Panc1 (cell line): Measurements from ENCODE around the gene CLEC4A. TPM values are rescaled to one million over a fixed set of nuclear protein-coding genes. Genes with fewer than 3 reads are reported as not detected.

Experiments
- ATAC-seq: fragments of 200-7000 bp; cut with Tn5 transposase; 2 replicates; pipeline ENCODE4 v1.9.1; 2020; ENCODE audit warnings: mild to moderate bottlenecking, moderate library complexity
- BruUV-seq: library from RNA; stranded (reverse); fragments of 400-500 nt; replicated peaks from 2 replicates; lab custom pipeline; 2021; lab: Mats Ljungman, UMichigan
- CTCF ChIA-PET: fragments of 300-600 bp; sonication (Branson Sonifier 250); formaldehyde crosslinking; loops from one replicate; lab custom pipeline; 2022; ENCODE audit warnings: antibody characterized with exemption; lab: Charles Lee
- POLR2A ChIA-PET: fragments of 300-600 bp; sonication (Branson Sonifier 250); formaldehyde crosslinking; loops from one replicate; lab custom pipeline; 2022; ENCODE audit warnings: antibody characterized with exemption; lab: Charles Lee
- DNase-seq: peaks from one replicate; pipeline ENCODE4 v3.0.0-alpha.2; 2010; ENCODE audit warnings: low read depth, low spot score
- H3K27ac ChIP-seq: 2 replicates; pipeline ENCODE4 v1.5.1; 2011; ENCODE audit warnings: mild to moderate bottlenecking, low read length, inconsistent platforms
- H3K27me3 ChIP-seq: fragments of 200-500 bp; sonication (Bioruptor generic); 2 replicates; pipeline ENCODE4 v1.6.0; 2014; ENCODE audit warnings: low read length, inconsistent platforms; ENCODE audit not compliant: control insufficient read depth, insufficient read depth
- H3K36me3 ChIP-seq: fragments of 200-500 bp; sonication (Bioruptor generic); 2 replicates; pipeline ENCODE4 v1.5.1; 2014; ENCODE audit warnings: inconsistent platforms, mild to moderate bottlenecking, low read length, moderate library complexity; ENCODE audit not compliant: control insufficient read depth, insufficient read depth
- H3K4me1 ChIP-seq: 2 replicates; pipeline ENCODE4 v1.5.1; 2011; ENCODE audit warnings: inconsistent platforms, mild to moderate bottlenecking, low read length, moderate library complexity; ENCODE audit not compliant: control insufficient read depth, insufficient read depth
- H3K4me3 ChIP-seq, 2 experiments: 2 replicates each; pipeline ENCODE4 v1.5.1; 2011 to 2012; ENCODE audit warnings: low read depth in 2 of 2, low read length in 2 of 2, mild to moderate bottlenecking in 2 of 2, inconsistent platforms in 1 of 2, moderate library complexity in 1 of 2
- H3K9me3 ChIP-seq: fragments of 200-500 bp; sonication (Bioruptor generic); 2 replicates; pipeline ENCODE4 v1.5.1; 2014; ENCODE audit warnings: low read depth, mild to moderate bottlenecking, inconsistent platforms, low read length, moderate library complexity; ENCODE audit not compliant: control insufficient read depth, insufficient read depth
- CTCF ChIP-seq: fragments of 450-650 bp; IDR thresholded peaks from 2 replicates; pipeline ENCODE4 v1.5.1; 2017; ENCODE audit warnings: mild to moderate bottlenecking
- POLR2AphosphoS5 ChIP-seq: IDR thresholded peaks from 2 replicates; pipeline ENCODE4 v1.6.1; 2012; ENCODE audit warnings: mild to moderate bottlenecking, low read depth, low read length, moderate library complexity
- REST ChIP-seq, 2 experiments: IDR thresholded peaks; 2 replicates each; pipeline ENCODE4 v1.6.1; 2011 to 2012; ENCODE audit warnings: low read depth in 2 of 2, control low read depth in 1 of 2, low read length in 1 of 2, mild to moderate bottlenecking in 1 of 2, moderate library complexity in 1 of 2; ENCODE audit not compliant: insufficient read depth in 1 of 2
- SIN3A ChIP-seq: IDR thresholded peaks from 2 replicates; pipeline ENCODE4 v1.6.1; 2012; ENCODE audit warnings: low read depth, mild to moderate bottlenecking, low read length, moderate library complexity, borderline replicate concordance; ENCODE audit not compliant: insufficient read depth
- TCF7L2 ChIP-seq: IDR thresholded peaks from 2 replicates; pipeline ENCODE4 v1.6.1; 2011; ENCODE audit warnings: mild to moderate bottlenecking, low read depth, low read length, inconsistent platforms
- in situ Hi-C: cut with HindIII; loops from 2 replicates; pipeline ENCODE4 v1.10.0; 2016; ENCODE audit warnings: low sequenced_read_pairs, low pct_unique_long_range_greater_than_20kb
- intact Hi-C: fragments of 100-400 bp; cut with micrococcal nuclease; formaldehyde crosslinking; loops from one replicate; pipeline ENCODE4 v1.10.0; 2022; ENCODE audit not compliant: unreplicated experiment
- total RNA-seq: library from RNA; stranded (reverse); gene quantifications from one replicate; pipeline ENCODE4 v1.2.1, GENCODE V29; 2021; ENCODE audit not compliant: unreplicated experiment

CLEC4A gene
- total RNA-seq, 1 experiment from 2014 or later = 0.33 TPM

- CTCF ChIA-PET = no interaction called here
Measured at GRCh38 chr12:8143261-8143660, 19.8 kb downstream of the CLEC4A start.

GRCh38 chr12:8145754-8146441 is 22.5 kb downstream of the CLEC4A start:
- no peak for DNase-seq
- TF ChIP-seq SIN3A = no peak

More at GRCh38 chr12:8143261-8143660, 19.8 kb downstream of the CLEC4A start:
- intact Hi-C loops (no loop called here), in situ Hi-C loops (no loop called here)
- TF ChIP-seq REST (IDR thresholded peaks at IDR 0.05; ENCODE audit: insufficient read depth in 1 of 2, low read depth in 2 of 2, low read length in 1 of 2) = no peak
- no peak for TF ChIP-seq CTCF
- no peak for TF ChIP-seq TCF7L2
- TF ChIP-seq SIN3A = no peak
- TF ChIP-seq POLR2AphosphoS5 = no peak
- no peaks in the 10 kb centered on the region for H3K4me1 ChIP-seq
- H3K9me3 ChIP-seq = no peaks in the 10 kb centered on the region
- ATAC-seq (no peak), DNase-seq (no peak)
- no peak overlapping the region for H3K27ac ChIP-seq
- no peaks in the 10 kb centered on the region for H3K27me3 ChIP-seq
- H3K36me3 ChIP-seq = no peaks in the 10 kb centered on the region
- POLR2A ChIA-PET = no interaction called here
- H3K4me3 ChIP-seq = no peak overlapping the region
- no TSS peak for BruUV-seq

GRCh38 chr12:8146442-8146771 is 23.0 kb downstream of the CLEC4A start:
- TF ChIP-seq CTCF (no peak), TCF7L2 (no peak), SIN3A (no peak), REST (IDR thresholded peaks at IDR 0.05; ENCODE audit: insufficient read depth in 1 of 2, low read depth in 2 of 2, low read length in 1 of 2) (no peak), POLR2AphosphoS5 (no peak)
- DNase-seq (no peak), ATAC-seq (no peak)
- no peak overlapping the region for H3K27ac ChIP-seq
- no peaks in the 10 kb centered on the region for H3K4me1 ChIP-seq
- H3K27me3 ChIP-seq = no peaks in the 10 kb centered on the region
- H3K9me3 ChIP-seq = no peaks in the 10 kb centered on the region
- intact Hi-C loops = no loop called here
- H3K4me3 ChIP-seq = no peak overlapping the region
- CTCF ChIA-PET = no interaction called here
- BruUV-seq = no TSS peak
- POLR2A ChIA-PET = no interaction called here
- in situ Hi-C loops = no loop called here
- no peaks in the 10 kb centered on the region for H3K36me3 ChIP-seq

More at GRCh38 chr12:8145754-8146441, 22.5 kb downstream of the CLEC4A start:
- BruUV-seq = no TSS peak
- Histone ChIP-seq H3K36me3 (no peaks in the 10 kb centered on the region), H3K4me1 (no peaks in the 10 kb centered on the region), H3K27me3 (no peaks in the 10 kb centered on the region), H3K9me3 (no peaks in the 10 kb centered on the region), H3K4me3 (no peak overlapping the region), H3K27ac (no peak overlapping the region)
- intact Hi-C loops (no loop called here), in situ Hi-C loops (no loop called here)
- ATAC-seq = no peak
- CTCF ChIA-PET = no interaction called here
- POLR2A ChIA-PET = no interaction called here
